HL-60/S4 treated with phorbol 12-myristate 13-acetate at 8.2 ng/mL for 4 days and 3 days (cell line): ENCODE measurements around the gene RIMBP3C.
"Not testable (repeated sequence)": the region's sequence is repeated elsewhere in the genome, so short reads cannot be mapped to it uniquely, and the experiment has no call there.

Source experiments
- in situ Hi-C: fragments of 300-500 bp; cut with MboI; formaldehyde crosslinking; loops from 2 replicates; pipeline ENCODE4 v1.15.0; 2022; ENCODE audit warnings: low sequenced_read_pairs

RIMBP3C gene

GRCh38 chr22:21579474-21579851, 28.2 kb upstream of the RIMBP3C start:
- in situ Hi-C loops: no loop called here

GRCh38 chr22:21573750-21574494, 22.7 kb upstream of the RIMBP3C start:
- in situ Hi-C loops: no loop called here

DNA sequence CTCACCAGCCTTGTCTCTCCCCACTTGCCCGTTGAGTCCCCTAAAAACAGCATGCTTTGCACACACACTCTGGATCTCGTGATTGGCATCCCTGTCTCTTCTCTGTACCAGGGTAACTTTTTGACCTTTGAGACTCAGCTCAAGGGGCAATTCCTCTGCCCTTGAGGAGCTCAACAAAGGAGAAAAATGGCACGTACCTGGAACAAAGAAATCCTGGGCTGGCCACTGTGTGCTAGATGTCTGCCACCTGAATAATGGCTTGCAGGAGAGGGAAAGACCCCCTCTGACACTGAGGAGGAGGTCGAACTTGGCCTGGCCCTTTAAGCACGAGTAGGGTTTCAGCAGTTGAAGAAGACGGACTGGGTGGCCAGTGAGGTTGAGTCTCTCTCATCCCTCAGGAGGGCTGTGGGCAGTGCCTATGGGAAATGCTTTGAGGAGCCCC, 22.1 kb upstream of the RIMBP3C start:
- in situ Hi-C loops: no loop called here

DNA sequence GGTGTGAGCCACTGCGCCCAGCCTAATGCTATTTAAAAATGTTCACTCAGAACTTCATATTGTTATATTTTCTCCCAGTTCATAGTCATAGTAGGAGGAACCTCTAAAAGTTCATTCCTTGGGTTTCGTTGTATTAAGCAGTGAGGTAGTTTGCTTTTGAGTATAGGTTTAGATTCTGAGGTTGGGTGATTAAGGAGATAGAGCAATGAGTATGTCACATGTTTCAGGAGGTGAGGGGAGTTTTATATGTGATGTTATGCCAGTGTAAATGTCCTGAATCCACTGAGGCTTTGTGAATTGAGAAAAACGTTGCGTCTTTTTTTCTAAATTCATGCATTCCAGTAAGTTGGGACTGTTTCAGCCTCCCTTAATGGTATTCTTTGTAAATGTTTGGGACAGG, 20.4 kb upstream of the RIMBP3C start:
- in situ Hi-C loops: no loop called here

DNA sequence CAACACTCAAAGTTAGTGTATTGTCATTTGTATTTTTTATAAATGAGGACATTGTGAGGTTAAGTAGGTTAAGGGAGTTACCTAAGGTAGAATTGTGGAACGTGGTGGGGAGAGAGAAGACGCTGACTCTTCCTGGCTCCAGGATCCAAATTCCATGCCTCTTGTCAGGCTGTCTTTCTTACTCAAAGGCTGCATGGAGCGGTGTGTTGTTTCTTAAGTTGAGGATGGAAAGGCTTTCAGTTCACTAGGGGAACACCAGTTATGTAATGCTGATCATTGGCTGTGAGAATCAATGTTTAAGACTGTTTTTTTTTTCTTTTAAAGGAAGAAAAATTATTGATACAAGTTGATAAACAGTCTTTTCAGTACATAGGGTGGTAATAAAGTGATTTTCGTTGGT, 19.1 kb upstream of the RIMBP3C start:
- in situ Hi-C loops: no loop called here

GRCh38 chr22:21569459-21570170, 18.4 kb upstream of the RIMBP3C start:
- in situ Hi-C loops: no loop called here

DNA sequence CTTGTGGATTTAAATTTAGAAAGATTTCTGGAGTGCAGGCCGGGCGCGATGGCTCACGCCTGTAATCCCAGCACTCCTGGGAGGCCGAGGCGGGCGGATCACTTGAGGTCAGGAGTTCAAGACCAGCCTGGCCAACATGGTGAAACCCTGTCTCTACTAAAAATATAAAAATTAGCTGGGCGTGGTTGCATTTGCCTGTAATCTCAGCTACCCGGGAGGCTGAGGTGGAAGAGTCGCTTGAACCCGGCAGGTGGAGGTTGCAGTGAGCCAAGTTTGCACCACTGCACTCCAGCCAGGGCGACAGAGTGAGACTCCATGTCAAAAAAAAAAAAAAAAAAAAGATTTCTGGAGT, 17.8 kb upstream of the RIMBP3C start:
- in situ Hi-C loops: not testable (repeated sequence)

DNA sequence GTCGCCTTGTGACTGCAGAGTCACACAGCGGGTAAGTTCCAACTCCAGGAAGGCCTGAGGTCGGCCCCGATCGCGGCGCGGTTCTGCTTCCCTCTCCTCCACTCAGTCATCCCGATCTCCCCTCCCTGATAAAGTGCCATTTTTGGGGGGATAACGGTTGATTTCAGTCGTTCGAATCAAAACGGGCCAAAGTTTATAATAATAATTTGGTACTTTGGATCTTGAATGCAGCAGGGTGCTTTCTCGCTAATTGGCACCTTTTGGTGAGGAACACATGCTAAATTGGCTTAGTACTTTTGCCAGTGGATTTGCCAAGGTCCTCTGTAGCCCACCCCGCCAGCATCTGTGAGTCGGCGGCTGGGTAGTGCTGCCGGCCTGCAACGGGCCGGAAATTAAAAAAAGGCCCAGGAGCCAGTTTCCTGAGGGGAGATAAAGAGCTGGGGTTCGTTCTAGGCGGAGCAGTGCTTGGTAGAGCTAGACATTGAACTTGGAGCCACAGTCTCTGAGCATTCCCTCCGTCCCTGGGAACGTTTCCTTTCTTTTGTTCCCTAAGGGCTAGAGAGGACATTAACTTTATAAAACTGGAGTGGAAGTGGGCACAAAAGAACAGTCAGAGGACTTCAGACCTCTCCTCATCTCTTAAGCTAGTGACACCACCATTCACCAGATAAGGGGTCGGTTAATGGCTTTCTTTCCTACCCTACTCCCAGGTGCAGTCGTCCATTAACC, 17.2 kb upstream of the RIMBP3C start:
- in situ Hi-C loops: no loop called here

- in situ Hi-C loops: no loop called here
Measured at GRCh38 chr22:21567456-21568346, 16.4 kb upstream of the RIMBP3C start, which contains the start of gene UBE2L3. Gene UBE2L3 (plus strand): TSS chr22:21567714. CDS start chr22:21567745, 31 bp downstream.

- in situ Hi-C loops: no loop called here
Measured at GRCh38 chr22:21564411-21564810, 13.2 kb upstream of the RIMBP3C start.

- in situ Hi-C loops: no loop called here
Measured at GRCh38 chr22:21563912-21564311, 12.7 kb upstream of the RIMBP3C start.

GRCh38 chr22:21560657-21561056, 9.4 kb upstream of the RIMBP3C start:
- in situ Hi-C loops: not testable (repeated sequence)

- in situ Hi-C loops: not testable (repeated sequence)
Measured at GRCh38 chr22:21559345-21560125, 8.3 kb upstream of the RIMBP3C start.

DNA sequence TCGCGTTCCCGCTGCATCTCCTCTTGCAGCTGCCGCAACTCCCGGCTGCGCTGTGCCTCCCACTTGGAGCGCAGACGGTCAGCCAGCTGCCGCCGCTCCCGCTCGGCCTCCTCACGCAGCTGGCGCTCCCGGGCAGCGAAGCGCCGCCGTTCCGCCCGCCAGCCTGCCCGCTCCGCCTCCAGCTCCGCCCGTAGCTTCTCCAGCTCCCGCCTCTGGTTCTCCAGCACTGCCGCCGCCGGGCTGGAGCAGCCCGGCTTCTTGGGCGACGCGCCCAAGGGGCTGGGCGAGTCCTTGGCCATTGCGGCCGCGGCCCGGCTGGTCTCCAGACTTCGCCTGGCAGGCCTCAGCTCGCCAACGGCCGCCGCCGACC, 598 bp downstream of the RIMBP3C start:
- in situ Hi-C loops: not testable (repeated sequence)

DNA sequence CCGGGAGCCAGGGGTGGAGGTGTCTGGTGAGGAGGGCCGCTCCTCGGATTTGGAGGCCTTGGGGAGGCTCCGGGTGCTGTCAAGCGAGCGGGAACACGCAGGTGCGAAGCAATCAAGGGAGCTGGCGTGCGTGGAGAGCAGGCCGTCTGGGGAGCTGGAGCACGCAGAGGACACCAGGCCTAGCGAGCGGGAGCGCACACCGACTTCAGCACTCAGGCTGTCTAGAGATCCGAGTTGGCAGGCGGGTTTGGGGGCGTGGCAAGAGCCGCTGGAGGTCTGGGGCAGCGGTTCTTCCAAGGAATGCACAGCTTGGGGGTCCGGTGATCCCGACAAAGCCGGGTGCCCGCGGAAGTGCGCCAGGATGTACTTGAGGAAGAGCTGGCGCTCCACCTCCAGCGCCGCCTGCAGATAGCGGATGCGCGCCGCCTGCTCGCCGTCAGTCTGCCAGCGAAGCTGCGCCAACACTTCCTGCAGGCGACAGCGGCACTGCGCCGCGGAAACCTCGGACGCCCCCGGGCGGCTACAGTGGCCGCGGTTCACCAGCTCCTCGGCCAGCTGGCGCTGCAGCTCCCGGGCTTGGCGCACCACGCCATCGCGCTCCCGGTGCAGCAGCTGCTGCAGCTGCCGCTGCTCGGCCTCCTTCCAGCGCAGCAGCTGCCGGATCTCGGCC, 1.1 kb downstream of the RIMBP3C start:
- in situ Hi-C loops: not testable (repeated sequence)

DNA sequence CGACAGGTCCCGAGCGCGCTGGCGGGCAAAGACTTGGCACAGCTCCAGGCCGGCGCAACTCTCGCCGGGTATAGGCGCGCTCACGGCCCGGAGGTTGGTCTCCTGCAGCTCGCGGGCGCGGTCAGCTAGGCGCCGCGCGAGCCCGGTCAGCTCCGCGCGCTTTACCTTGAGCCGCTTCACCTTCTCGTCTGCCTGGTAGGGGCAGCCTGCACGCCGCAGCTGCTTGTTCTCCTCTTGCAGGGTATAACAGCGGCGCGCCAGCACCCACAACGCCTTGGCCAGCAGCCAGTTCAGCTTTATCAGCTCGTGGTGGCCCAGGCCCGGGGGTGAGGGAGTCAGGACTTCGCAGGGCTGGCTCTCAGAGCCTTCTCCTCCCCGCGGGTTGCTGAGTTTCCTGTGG, 1.7 kb downstream of the RIMBP3C start:
- in situ Hi-C loops: not testable (repeated sequence)

DNA sequence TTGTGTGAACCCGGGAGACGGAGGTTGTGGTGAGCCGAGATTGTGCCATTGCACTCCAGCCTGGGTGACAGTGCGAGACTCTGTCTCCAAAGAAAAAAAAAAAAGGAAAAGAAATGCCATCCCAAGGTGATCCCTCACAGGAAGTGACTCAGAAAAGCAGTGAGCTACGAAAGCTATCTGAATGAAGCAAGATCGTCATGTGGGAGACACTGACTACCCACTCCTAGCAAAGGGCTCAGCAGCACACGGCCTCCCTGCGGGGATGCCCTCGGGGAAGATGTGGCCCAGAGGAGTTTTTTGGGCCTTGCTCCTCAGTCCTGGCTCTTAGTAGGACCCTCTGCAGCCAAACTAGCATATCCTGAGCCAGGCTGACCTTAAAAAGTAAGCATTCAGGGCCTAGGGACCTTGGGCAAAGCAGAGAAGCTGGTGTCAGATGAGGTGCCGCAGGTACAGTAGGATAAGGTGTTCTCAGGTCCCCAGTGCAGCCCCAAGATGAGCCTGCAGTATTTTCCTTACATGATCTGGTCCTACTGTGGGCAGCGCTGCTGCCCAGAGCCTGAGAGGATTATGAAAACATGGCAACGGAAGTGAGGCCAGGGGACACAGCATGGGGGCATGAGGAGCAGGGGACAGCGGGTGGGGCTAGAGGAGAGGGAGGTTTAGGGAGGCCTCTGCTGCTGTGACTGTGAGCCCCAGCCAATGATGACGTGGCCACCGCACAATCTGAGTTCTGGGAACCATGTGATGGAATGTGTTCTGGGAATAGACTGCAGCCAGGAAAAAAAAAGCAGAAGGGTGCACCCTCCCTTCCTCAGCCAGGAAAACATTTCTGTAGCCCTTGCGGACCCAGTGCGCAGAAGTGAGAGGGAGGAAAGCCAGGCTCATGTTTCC, 6.6 kb downstream of the RIMBP3C start:
- in situ Hi-C loops: not testable (repeated sequence)

- in situ Hi-C loops: not testable (repeated sequence)
Measured at GRCh38 chr22:21539862-21540261, 11.4 kb downstream of the RIMBP3C start.
